GM19452 (cell line): ENCODE results near the gene ELF5.

Experiments
- ATAC-seq: cut with Tn5 transposase; IDR thresholded peaks from one replicate; pipeline ENCODE4 v1.9.1; 2021; ENCODE audit not compliant: unreplicated experiment

ELF5 gene

DNA sequence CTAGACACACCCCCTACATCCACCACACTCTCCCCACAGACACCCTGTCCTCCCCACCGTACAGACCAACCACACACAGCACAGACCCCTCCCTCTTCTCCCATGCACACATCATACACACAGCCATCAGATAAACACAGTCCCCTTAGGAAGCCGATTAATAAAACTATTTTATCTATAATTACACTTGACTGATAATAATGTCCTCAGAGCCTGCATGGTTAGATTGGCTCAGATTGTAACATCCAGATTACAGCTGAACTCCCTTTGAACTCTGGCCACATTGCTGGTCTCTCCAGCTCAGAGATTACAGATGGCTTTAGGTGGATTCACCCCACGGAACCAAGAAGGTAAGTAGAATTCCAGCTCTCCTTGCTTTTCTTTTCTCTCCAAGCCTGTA lies 9.5 kb upstream of the ELF5 start:
- ATAC-seq, result no peak

DNA sequence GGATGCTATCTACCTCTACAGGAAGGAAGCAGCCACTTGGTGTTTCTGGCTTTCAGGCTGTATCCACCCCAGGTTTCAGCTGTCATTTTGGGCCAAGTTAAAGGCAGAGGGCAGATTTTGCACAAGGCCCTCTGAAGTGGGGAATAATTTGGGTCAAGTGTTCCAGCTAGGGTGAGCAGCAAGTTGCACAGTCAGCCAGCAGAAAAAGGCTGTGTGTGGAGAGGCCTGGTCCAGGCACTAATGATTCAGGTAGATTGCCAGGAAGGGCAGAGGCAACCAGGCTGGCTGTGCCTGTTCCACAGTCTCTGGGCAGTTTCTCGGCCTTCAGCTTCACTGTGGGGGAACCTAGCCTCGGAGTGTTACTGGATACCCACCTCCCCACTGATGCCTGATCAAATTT lies 8.6 kb upstream of the ELF5 start:
- ATAC-seq, result no peak

DNA sequence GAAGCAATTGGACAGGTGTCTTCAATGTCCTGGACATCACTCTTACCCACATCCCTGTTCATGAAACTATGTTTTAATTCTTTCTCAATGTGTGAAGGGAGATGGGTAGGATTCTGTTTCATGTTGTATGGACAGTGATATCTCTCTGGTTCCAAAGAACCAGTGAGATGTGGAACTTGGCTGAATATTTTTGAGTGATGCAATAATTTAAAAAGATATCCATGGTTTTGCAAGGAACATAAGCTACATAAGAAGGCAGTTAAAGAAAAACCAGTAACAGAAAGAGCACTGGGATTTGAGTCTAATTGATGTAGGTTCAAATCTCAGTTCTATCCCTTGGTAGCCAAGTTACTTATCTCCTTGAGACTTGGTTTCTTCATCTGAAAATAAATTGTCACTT lies 7.7 kb upstream of the ELF5 start:
- no peak for ATAC-seq

DNA sequence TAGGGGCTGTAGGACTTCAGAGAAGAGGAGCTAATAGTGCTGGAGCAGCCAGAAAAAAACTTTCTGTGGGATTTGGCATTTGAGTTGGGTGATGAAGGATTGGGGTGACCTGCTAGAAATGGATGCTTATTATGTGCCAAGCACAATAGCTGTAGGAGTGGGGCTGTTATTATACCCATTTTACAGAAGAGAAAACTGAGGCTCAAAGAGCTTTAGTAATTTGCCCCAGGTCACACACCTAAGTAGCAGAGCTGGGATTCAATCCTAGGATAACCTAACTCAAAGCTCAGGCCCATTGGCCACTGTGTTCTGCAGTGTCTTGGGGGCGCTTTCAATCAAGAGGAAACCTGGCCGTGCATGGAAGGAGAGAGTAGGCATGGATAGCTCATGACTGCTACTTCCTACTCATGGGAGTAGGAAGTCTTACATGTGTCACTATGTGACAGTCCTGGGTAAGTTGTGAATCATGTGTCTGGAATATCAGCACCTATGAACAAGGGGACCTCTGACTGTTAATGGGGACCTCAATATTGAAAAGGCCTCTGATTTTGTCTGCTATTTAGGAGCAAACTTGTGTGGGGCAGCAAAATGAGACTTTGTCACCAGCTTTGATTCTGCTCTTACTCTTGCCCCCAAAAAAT lies 6.1 kb upstream of the ELF5 start:
- ATAC-seq, result no peak

DNA sequence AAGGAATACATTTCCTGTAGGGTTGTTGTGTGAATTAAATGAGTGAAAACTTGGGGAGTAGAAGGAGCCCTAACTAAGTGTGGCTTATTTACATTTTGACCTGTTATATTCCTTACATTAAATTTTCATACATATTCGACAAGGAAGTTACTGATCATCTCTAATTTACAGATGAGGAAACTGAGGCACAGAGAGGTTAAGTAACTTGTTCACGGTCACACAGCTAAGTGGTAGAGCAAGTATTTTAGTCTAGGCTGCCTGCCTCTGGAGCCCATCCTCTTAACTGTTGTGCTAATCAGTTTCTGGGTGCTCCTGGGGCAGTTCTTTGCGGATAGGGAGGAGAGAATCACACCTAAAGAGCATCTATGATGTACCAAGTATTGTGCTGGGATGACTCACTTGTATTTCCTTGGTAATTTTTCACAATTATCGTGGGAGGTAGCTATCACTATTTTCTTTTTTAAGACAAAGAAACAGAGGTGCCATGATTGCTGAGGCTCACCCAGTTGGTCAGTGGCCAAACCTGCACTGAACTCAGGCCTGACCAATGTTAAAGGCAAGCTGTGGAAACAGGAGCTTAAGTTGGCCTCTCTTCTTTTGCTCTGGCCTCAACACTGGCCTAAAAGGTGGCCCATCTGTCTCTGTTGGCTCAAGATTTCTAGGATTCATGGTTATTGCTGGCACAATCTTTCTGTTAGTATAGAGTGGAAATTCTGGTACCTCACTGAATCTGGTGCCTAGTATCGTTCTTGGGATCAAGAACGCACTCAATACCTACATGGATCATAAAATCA lies 2.9 kb upstream of the ELF5 start:
- no peak for ATAC-seq

DNA sequence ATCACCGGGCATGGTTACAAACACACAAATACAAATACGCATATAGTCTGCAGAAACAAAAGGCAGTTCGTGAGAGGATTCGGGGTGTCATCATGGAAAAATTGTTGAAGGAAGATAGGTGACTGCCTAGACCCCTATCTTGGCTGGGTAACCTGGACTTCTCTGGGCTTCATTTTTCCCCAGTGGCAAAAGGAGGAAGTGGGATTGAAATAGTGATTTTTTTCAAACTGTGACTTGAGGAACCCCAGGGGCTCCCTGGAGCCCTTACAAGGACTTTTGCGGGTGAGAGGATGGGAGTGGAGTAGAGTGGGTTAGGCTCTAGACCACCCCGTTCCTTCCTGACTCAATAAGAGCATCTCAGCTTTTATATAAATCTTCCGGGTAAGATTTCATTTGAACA lies 1.0 kb upstream of the ELF5 start:
- no peak for ATAC-seq

DNA sequence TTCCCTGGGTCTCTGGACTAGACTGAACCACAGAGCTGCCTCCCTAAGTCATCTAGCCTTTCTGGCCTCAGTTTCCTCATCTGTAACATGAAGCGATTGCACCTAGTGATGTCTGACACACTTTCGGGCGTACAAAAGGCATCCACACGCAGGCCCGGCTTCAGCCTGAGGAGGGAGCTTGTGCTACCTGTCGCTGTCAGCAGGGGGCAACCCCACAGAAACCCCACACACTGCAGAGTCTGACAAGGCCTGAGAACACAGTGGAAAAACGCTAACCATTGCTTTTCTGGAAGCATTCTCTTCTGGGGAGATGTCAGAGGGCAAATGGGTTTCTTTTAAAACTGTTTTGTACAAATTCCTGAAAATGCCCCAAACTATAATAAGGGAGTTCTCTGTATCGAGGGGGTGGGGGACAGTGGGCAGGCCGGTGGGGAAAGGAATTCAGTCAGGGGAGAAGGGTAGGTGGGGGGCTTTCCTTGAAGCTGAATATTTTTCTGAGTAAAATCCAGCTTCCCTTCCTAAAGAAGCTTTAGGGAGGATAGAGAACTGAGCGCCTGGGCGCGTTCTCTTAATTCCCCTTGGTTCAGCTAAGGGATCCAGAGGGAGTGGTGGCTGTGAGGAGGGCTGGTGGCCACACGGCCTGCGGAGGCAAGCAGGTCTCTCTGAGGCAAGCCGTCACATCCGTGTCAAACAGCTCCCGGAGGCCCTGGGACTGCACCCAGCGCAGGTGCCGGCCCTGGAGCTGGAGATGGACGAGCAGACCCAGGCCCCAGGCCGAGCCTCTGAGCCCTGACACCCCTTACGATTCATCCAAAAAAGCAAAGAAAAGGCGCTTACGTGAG lies 533 bp downstream of the ELF5 start:
- peak; percentile 76 for ATAC-seq

DNA sequence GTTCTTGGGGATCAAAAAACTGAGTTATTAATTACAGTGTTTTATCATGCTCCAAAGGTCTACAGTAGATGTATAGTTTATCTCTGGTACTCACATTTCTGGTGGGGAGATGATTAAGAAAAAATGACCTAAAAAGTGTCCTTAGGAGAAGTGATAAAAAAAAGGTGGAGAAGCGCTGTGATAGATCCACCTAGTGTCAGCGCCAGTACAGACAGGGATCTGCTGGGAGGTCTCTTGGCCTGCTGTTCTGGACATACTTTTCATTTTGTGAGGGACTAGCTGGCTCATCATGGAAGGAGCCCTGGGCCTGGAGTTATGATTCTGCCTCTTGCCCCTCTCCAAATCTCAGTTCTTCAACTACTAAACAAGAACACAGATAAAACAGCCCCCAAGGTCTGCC lies 2.9 kb downstream of the ELF5 start:
- ATAC-seq, result no peak

DNA sequence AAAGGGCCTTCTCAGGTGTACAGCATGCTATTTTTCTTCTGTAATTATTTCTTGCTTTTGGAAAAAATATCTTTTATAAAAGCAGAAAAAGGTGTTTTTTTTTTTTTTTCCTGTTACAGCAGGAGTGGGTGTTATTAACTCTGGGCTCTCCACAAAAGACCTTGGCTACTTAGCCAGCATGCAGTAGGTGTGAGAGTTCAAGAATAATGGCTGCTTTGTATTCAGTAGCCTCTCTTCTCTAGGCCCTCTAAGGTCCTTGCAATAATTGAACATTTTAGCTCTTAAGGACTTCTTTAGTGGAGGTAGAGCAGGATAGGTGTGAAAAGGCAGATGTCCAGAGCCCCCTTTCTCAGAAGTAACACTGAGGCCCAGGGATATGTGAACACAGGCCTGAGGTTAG lies 3.4 kb downstream of the ELF5 start:
- no peak for ATAC-seq

DNA sequence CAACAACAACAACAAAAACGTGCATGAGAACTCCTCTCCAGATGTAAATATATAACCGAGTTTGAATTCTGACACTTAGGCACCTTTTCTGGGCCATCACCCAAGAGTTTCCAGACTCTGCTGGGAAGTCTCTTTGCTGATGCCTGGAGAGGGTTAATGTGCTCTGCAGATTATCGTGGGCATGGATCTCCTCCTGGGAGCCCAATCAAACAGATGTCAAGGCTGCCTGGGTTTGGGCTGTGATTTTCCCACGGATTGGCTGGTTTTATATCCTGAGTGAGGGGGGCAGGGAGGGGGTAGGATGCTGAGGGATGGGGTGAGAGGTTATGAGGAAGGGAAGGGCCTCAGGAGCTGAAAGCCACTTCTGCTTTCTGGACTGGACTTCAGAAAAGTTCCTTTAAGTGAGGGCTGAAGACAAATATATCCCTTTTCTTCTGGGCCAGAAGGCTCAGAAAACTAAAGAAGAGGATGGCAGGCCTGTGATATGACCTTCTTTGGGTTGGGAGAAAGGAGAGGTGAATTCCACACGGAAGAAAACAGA lies 4.2 kb downstream of the ELF5 start:
- ATAC-seq, result no peak

DNA sequence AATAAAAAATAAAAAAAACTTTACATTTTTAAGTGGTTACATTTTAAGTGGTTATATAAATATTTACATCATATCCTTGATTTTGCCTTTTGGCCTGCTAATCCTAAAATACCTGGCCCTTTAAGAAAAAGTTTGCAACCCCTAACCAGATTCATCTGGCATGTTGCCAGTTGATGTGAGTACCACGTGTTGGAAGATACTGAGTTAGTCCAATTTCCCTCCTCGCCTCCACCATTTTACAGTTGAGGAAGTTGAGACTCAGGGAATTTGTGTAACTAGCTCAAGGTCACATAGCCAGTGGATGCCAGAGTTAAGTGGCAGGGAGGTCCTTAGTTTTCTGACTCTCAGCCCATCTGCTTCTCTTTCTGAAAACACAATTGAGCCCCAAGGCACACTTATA lies 5.1 kb downstream of the ELF5 start:
- ATAC-seq, result no peak

DNA sequence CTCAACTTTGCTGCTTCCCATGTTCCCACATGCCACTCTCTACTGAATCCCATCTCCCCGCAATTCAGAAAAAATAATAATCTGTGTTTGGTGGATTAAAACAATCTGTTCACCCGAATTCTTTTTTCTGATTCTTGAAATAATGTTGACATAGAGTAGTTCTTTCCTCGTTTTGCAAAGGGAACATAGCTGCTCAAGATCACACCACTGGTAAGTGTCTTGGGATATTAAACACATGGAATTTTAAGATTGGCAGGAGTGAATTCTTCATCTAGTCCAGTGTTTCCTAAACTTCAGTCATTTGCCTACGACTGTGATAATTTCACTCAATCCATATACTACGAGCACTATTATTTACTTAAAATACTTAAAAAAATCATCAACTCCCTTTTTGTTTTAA lies 6.0 kb downstream of the ELF5 start:
- no peak for ATAC-seq

DNA sequence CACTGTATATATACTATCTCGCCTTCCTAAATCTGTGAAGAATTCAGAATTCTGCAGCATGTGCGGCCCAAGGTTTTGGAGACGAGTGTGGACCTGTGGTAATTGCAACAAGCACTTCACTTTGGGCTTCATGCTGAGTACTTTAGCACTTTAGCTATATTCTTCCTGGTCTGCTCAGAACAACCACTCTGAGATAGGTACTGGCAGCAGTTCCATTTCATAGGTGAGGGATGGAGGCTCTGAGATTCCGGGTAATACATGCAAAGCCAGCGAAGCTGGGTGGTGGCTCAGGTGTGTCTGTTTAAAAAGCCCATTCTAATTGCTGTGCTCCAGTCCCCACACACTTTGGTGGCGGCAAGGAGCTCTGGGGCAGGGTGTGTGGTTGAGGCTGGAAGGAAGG lies 6.4 kb downstream of the ELF5 start:
- no peak for ATAC-seq

DNA sequence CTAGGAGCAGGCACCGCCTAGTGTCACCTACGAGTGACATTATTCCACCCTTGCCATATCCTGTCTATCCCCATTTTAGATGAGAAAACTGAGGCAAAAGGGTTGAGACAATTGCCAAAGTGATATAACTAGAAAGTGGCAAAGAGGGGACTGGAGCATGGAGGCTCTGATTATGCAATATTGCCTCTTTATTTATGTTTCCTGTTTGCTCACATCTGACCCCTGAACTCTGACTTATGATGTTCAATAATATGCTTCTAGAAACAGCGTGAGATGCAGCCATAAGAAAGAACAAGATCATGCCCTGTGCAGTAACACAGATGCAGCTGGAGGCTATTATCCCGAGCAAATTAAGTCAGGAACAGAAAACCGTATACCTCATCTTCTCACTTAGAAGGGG lies 7.7 kb downstream of the ELF5 start:
- no peak for ATAC-seq

DNA sequence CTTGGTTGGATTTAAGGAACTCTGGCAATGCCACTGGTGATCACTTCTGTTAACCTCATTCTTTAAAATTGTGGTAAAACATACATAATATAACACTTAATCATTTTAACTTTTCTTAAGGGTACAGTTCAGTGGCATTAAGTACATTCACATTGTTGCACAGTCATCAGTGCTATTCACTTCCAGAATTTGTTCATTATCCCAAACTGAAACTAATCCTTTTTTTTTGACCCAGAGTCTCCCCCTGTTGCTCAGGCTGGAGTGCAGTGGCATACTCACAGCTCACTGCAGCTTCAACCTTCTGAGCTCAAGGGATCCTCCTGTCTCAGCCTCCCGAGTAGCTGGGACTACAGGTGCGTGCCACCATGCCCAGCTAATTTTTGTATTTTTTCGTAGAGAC lies 10.6 kb downstream of the ELF5 start:
- ATAC-seq, result no peak

DNA sequence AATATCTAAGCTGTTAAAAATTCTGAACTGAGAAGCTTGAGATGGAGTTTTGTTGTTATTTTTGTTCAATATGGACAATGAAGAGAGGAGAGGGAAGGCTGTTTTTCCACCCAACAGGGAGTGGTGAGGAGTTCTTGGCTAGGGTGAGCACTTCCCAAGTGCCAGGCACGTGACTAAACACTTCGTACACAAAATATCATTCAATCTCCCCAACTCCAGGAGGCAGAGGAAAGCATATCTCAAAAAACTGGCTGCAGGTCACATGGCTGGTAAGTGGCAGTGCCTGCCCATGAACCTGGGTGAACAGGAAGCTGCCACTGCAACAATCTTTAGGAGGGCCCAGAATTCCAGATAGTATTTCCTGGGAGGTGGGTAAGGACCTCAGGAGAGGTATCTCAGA lies 11.6 kb downstream of the ELF5 start:
- no peak for ATAC-seq

DNA sequence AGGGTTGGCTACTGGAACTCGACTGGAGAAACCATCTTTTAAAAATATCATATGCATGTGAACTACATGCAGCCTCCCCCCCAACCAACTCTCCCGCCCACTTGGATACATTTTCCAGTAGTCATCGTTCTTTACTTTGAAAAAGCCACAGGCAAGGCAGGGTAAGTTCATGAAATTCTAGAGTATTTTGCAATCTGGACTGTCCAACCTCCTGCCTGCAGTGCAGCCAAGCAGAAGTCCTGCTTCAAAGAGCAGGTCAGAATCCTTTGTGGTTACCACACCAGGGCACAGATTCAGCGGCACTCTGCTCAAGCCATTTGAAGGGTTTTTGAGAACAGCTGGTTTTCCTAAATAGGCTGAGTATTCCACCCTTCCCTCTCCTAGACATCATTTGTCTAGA lies 12.1 kb downstream of the ELF5 start:
- no peak for ATAC-seq

DNA sequence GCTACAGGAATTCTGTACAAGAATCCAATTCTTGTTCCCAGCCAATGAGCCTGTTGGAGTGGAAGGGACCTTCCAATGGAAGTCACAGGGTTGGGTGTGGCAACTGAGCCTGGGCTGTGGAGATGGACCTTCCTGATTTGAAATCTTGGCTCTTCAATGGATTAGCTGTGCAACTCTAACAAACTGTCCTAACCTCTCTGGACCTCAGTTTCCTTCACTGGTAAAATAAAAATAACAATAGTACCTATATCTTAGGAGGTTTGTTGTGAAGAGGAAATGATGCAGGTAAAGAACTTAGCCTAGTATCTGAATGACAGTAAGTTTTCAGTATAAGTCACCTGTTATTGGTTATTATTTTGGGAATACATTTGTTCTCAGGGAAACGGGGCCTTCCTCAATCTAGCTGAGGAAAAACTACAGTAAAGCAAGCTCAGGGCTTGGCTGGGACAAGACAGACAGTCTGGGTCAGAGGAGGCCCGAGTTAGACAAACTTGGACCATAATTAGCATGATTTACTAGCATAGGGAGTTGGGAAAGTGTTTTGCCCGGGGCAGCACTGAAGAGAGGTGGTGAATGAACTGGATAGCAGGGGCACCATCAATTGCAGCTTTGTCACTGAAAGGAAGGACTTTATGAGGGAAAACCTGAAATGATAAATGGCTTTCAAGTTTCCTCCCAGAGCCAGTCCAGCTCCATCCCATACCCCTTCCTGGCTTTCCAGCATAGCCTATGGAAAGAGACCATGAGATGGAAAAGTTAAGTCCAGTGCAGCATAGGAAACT lies 13.7 kb downstream of the ELF5 start:
- ATAC-seq, result no peak

DNA sequence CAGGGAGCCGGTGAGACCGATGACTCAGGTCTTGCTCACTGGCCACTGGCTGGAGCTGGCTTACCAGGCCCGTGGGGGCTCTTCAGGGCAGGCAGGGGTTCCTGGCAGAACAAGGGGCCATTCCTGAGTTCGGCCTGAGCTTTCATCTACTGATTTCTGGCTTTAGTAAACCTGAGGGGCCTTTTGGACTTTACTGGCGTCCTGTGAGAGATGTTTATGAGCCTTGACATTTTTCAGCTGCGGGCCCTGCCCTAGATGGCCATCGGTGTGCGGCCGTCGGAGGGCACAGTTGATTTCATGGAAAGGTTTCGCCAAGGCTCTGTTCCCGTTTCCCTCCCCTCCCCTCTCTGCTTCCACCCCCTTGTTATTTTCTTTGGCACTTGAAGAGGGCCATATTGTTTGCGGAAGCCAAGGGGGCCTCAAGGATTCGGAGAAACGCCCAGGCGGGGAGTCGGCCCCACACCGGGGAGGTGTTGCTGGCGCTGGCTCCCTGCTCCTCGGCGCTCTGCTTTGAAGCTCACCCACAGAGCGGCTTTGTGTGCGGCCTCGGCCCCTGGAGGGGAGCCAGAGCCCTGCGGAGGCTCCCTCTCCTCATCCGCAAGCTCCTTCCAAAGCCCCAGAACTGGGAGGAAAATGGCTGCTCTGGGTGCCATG lies 17.7 kb downstream of the ELF5 start:
- ATAC-seq, result no peak

DNA sequence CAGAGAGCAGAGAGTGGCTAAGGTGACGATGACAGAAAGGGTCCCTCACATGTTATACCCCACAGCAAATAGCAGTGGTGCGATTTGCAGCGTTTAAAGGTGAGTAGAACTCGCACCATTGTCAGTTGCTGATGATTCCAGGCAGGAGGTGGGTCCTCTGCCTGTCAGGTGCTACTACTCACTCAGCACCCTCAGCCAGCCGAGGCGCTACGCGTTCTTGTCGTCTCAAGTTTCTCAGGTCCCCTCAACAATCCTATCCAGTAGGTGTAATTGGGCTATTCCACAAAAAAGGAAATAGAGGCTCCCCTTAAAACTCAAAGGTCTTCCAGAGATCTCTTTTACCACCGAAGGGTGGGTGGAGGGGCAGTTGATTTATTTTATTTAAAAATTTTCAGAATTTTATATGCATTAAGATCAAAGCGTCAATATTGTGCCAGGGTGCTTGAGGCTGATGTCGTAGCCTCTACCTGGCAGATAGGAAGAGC lies 18.3 kb downstream of the ELF5 start:
- ATAC-seq, result no peak
